HG02852 (cell line): ENCODE measurements around the gene CA14.
"Not testable (repeated sequence)": the region's sequence is repeated elsewhere in the genome, so short reads cannot be mapped to it uniquely, and the experiment has no call there.

Source experiments
- ATAC-seq: cut with Tn5 transposase; IDR thresholded peaks from one replicate; pipeline ENCODE4 v1.9.1; 2021; ENCODE audit warnings: mild to moderate bottlenecking, moderate library complexity; ENCODE audit not compliant: unreplicated experiment

CA14 gene

DNA sequence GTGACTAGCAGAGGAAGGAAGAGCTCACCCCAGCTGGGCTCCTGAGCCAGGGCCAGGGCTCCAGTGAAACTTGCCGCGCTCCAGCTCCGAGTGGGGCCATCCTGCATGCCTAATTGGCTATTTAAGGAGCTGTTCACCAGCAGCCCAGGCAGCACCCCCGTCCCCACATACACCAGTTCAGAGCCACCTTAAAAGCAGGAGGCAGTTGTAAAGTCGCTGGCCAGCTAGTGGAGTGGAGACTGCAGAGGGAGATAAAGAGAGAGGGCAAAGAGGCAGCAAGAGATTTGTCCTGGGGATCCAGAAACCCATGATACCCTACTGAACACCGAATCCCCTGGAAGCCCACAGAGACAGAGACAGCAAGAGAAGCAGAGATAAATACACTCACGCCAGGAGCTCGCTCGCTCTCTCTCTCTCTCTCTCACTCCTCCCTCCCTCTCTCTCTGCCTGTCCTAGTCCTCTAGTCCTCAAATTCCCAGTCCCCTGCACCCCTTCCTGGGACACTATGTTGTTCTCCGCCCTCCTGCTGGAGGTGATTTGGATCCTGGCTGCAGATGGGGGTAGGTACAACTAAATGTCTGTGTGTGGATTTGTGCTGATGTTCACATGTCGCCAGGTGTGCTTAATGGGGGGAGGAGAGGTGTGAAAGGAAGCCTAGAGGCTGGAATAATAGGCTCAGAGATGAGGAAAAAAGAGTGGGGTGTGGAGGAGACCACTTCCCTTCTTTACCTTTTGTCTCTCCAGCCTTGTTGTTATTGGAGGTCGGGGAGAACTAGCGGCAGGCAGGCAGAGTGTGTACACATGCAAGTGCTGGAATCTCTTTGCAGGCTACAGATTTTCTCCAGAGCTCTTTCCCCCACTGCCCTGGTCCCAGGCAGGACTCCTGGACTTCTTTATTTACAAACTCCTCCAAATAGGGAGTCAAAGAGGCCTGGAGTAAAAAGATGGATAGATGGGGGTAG, at the start of gene CA14:
Gene CA14 (plus strand): TSS at position 151 of the 962 bp plus-strand sequence. CDS start 355 bp downstream, at position 506.
- no peak for ATAC-seq

DNA sequence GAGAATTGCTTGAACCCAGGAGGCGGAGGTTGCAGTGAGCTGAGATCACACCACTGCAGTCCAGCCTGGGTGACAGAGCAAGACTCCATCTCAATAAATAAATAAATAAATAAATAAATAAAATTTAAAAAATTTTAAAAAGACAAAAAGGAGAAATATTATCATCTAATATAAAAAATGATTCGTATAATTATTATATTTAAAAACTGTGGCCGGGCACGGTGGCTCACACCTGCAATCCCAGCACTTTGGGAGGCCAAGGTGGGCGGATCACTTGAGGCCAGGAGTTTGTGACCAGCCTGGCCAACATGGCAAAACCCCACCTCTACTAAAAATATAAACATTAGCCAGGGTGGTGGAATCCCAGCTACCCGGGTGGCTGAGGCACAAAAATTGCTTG, 49.1 kb upstream of the CA14 start:
- not testable (repeated sequence) for ATAC-seq

GRCh38 chr1:150210091-150210490, 47.5 kb upstream of the CA14 start:
- ATAC-seq, result no peak

- no peak for ATAC-seq
Observed at GRCh38 chr1:150210706-150211105, 46.9 kb upstream of the CA14 start.

DNA sequence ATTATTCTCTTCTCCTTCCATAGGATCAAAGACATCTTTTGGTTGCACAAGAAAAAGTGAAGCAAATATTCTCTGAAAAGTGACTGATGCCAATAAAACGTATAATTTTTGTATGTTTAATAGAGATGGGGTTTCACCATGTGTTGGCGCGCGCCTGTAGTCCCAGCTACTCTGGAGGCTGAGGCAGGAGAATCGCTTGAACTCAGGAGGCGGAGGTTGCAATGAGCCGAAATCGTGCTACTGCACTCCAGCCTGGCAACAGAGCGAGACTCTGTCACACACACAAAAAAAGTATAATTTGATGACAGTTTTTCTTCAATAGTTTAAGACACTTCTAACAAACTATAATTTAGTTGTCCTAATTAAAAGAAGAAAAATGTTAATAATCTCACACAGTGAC, 45.5 kb upstream of the CA14 start:
- ATAC-seq, result no peak

DNA sequence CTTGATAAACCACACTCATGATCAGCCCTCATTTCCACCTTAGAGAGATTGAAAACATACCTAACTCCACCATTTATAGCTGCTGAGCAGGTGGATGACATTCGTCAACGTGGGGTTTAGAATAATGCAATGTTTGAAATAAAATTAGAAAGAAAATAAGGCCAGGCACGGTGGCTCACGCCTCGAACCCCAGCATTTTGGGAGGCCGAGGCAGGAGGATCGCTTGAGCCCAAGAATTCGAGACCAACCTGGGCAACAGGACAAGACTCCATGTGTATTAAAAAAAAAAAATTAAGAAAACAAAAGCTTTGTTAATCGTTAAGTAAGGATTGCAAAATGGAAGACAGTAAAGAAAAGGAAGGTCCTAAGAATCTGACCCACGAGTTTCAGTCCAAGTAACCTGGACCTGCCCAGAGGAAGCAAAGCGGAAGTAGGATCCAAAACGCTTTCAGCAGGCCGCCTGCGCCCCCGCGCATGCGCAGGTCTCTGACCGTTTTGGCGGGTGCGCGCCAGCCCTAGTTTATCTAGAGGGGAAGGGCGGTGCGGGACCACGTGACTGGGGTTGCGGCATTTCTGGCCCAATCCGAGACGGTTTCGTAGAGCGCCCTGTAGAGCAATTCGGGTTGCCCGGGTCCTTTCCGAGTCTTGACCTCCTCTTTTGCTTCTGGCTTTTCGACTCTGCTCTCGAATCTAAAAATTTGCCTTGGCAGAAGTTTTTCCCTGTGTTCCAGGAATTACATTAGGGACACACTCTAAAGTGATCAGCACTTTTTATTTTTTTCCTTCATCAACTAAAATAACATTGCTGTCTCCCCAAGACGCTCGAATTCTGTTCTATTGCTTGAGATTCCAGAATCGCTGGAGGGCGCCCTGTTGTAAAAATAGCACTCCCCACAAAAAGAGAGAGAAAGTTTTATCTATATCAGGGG, 44.1 kb upstream of the CA14 start:
- peak; percentile 88 for ATAC-seq

GRCh38 chr1:150214099-150214756, 43.3 kb upstream of the CA14 start:
- not testable (repeated sequence) for ATAC-seq

- ATAC-seq, result not testable (repeated sequence)
Observed at GRCh38 chr1:150215855-150216254, 41.7 kb upstream of the CA14 start.

DNA sequence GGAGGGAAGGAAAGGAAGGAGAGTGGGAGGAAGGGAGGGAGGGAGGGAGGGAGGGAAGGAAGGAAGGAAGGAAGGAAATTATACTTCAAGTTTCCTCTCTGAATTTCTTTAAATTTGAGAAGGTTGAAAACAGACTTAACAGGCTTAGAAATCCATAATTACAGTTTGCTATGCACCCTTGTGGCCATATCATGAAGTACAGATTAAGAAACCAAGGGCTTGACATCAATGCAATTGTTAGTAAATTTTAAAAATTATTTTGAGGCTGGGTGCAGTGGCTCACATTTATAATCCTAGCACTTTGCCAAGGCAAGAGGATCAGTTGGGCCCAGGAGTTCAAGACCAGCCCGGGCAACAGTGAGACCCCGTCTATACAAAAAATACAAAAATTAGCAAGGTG, 36.0 kb upstream of the CA14 start:
- ATAC-seq, result no peak

GRCh38 chr1:150224983-150225382, 32.6 kb upstream of the CA14 start:
- no peak for ATAC-seq

DNA sequence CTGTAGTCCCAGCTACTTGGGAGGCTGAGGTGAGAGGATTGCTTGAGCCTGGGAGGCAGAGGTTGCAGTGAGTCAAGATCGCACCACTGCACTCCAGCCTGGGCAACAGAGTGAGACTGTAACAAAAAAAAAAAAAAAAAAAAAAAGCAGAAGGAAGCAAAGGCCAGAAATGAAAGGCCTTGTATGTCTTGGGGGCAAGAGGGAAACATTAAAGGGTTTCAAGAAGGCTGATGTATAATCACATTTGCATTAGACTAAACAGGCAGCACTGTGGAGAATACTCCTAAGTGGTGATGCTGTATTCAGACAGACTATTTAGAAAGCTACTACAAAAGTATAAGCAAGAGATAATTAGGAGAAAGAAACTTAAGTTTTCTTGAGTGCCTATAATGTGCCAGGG, 32.0 kb upstream of the CA14 start:
- ATAC-seq, result no peak

DNA sequence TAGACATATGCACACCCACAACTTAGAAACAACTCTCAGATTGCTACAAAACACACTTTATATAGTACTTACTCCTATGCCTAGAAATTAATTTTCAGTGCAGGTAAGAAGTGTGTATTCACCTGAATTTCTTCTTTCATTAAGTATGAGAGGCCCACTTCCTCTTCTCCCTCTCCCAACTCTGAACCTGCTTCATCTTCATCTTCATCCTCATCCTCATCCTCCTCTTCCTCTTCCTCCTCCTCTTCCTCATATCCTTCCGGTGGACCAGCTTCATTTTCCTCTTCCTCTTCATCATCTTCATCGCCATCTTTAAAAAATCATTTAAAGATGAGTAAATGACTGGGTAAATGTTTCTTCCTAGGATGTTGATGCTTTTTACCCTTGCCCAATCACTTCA, 31.1 kb upstream of the CA14 start:
- no peak for ATAC-seq

- no peak for ATAC-seq
Observed at GRCh38 chr1:150227228-150227627, 30.3 kb upstream of the CA14 start.

DNA sequence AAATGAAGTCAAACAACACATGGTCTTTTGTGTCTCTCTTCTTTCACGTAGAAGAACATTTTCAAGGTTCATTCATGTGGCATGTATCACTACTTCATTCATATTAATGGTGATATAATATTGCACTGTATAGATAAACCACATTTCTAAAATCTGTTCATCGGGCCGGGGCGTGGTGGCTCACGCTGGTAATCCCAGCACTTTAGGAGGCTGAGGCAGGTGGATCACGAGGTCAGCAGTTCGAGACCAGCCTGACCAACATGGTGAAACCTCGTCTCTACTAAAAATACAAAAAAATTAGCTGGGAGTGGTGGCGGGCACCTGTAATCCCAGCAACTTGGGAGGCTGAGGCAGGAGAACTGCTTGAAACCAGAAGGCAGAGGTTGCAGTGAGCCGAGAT, 29.3 kb upstream of the CA14 start:
- not testable (repeated sequence) for ATAC-seq

GRCh38 chr1:150232921-150233320, 24.7 kb upstream of the CA14 start:
- not testable (repeated sequence) for ATAC-seq

- no peak for ATAC-seq
Observed at GRCh38 chr1:150233359-150234308, 23.9 kb upstream of the CA14 start.

DNA sequence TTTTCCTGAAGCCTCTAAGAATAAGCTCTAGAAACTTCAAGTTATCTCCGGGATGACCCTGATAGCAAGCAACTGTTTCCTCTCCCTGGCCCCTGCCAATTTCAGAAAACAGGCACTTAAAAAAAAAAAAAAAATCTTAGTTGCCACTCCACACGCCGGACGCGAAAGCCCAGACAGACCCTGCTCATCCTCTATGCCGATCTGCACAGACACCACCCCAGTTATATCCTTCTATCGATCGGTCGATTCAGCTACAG, 23.3 kb upstream of the CA14 start:
- ATAC-seq, result no peak

- ATAC-seq, result peak; percentile 50
Observed at GRCh38 chr1:150234566-150235293, 22.8 kb upstream of the CA14 start.

- no peak for ATAC-seq
Observed at GRCh38 chr1:150235294-150235851, 22.2 kb upstream of the CA14 start.
